ENCODE results near the gene MOB3A. TPM values are rescaled to one million over a fixed set of nuclear protein-coding genes. Genes with fewer than 3 reads are reported as not detected.
A peak's percentile ranks its signal among the peaks of the same experiment; 100 is the strongest.

The MOB3A gene
- total RNA-seq, 2 experiments from 2014 or later: 96.4 to 97.3 TPM

- Histone ChIP-seq H3K9me3 (ENCODE audit: control insufficient read depth in 1 of 2, insufficient read depth in 1 of 2, low read length in 2 of 2) (no peaks in the 10 kb centered on the region), H3K27me3 (ENCODE audit: control insufficient read depth in 1 of 2, insufficient read depth in 2 of 2, low read length in 2 of 2) (no peaks in the 10 kb centered on the region), H3K4me1 (ENCODE audit: insufficient read depth, low read length) (peaks cover 88% of the 10 kb centered on the region), H3K27ac (ENCODE audit: low read depth in 1 of 2, low read length in 2 of 2) (peak overlapping the region in 1 of 2 donors; percentile 83), H3K4me3 (ENCODE audit: low read length) (no peak overlapping the region), H3K36me3 (ENCODE audit: insufficient read depth, low read length) (peaks cover 71% of the 10 kb centered on the region)
- intact Hi-C loops (cut with DNase I, micrococcal nuclease): no loop called here
- DNase-seq (peak in 1 of 14 experiments; percentile 31), ATAC-seq (ENCODE audit: poor library complexity) (no peak)
- Mint-ChIP-seq H3K4me1 (ENCODE audit: low read depth) (peaks cover 34% of the 10 kb centered on the region), H3K27ac (peak overlapping the region; percentile 73), H3K4me3 (no peak overlapping the region), H3K27me3 (no peaks in the 10 kb centered on the region), H3K36me3 (ENCODE audit: low read depth) (peaks cover 57% of the 10 kb centered on the region), H3K9me3 (no peaks in the 10 kb centered on the region)
- ChIA-PET CTCF (no interaction called here), POLR2A (interaction anchor here (0.5 to 0.7 kb wide), 3 partner anchors 13 to 50 kb away, joined by 3 to 4 read pairs (median 4); partner anchors contain the start of gene MOB3A)
- TF ChIP-seq CTCF (IDR thresholded peaks at IDR 0.05): no peak
Observed at GRCh38 chr19:2046046-2046907, 49.8 kb downstream of the MOB3A start.

- Histone ChIP-seq H3K36me3 (ENCODE audit: insufficient read depth, low read length) (peaks cover 78% of the 10 kb centered on the region), H3K9me3 (ENCODE audit: control insufficient read depth in 1 of 2, insufficient read depth in 1 of 2, low read length in 2 of 2) (no peaks in the 10 kb centered on the region), H3K4me3 (ENCODE audit: low read length) (no peak overlapping the region), H3K27me3 (ENCODE audit: control insufficient read depth in 1 of 2, insufficient read depth in 2 of 2, low read length in 2 of 2) (no peaks in the 10 kb centered on the region), H3K4me1 (ENCODE audit: insufficient read depth, low read length) (peaks cover 95% of the 10 kb centered on the region), H3K27ac (ENCODE audit: low read depth in 1 of 2, low read length in 2 of 2) (peak overlapping the region in 1 of 2 donors; percentile 83)
- DNase-seq (peak in 1 of 14 experiments; percentile 23), ATAC-seq (ENCODE audit: poor library complexity) (no peak)
- H3K4me3 Mint-ChIP-seq: no peak overlapping the region
- no peak for TF ChIP-seq CTCF (IDR thresholded peaks at IDR 0.05)
- peaks cover 34% of the 10 kb centered on the region for H3K4me1 Mint-ChIP-seq (ENCODE audit: low read depth)
- H3K36me3 Mint-ChIP-seq (ENCODE audit: low read depth): peaks cover 57% of the 10 kb centered on the region
- intact Hi-C loops (cut with DNase I, micrococcal nuclease): no loop called here
- H3K27me3 Mint-ChIP-seq: no peaks in the 10 kb centered on the region
- CTCF ChIA-PET: no interaction called here
- no peaks in the 10 kb centered on the region for H3K9me3 Mint-ChIP-seq
- H3K27ac Mint-ChIP-seq: peak overlapping the region; percentile 97
- POLR2A ChIA-PET: no interaction called here
Observed at GRCh38 chr19:2045501-2046045, 50.6 kb downstream of the MOB3A start.

GRCh38 chr19:2044709-2045500, 51.2 kb downstream of the MOB3A start:
- peaks cover 84% of the 10 kb centered on the region for H3K36me3 ChIP-seq (ENCODE audit: insufficient read depth, low read length)
- Mint-ChIP-seq H3K27ac (peak overlapping the region; percentile 97), H3K4me1 (ENCODE audit: low read depth) (peaks cover 31% of the 10 kb centered on the region), H3K27me3 (no peaks in the 10 kb centered on the region), H3K36me3 (ENCODE audit: low read depth) (peaks cover 54% of the 10 kb centered on the region), H3K4me3 (peak overlapping the region; percentile 66), H3K9me3 (no peaks in the 10 kb centered on the region)
- H3K4me3 ChIP-seq (ENCODE audit: low read length): no peak overlapping the region
- intact Hi-C loops (cut with DNase I, micrococcal nuclease): no loop called here
- peak overlapping the region; percentile 47 to 53 for H3K27ac ChIP-seq (ENCODE audit: low read depth in 1 of 2, low read length in 2 of 2)
- ChIA-PET POLR2A (interaction anchor here (1.9 kb wide), 1 partner anchor 13 kb away, joined by 5 read pairs; no protein-coding TSS in a partner anchor), CTCF (interaction anchor here (1.1 kb wide), 1 partner anchor 25 kb away, joined by 7 read pairs; no protein-coding TSS in a partner anchor)
- peak in 1 of 14 experiments; percentile 33 for DNase-seq
- TF ChIP-seq CTCF (IDR thresholded peaks at IDR 0.05): no peak
- H3K4me1 ChIP-seq (ENCODE audit: insufficient read depth, low read length): peaks cover 98% of the 10 kb centered on the region
- no peak for ATAC-seq (ENCODE audit: poor library complexity)
- no peaks in the 10 kb centered on the region for H3K9me3 ChIP-seq (ENCODE audit: control insufficient read depth in 1 of 2, insufficient read depth in 1 of 2, low read length in 2 of 2)
- H3K27me3 ChIP-seq (ENCODE audit: control insufficient read depth in 1 of 2, insufficient read depth in 2 of 2, low read length in 2 of 2): no peaks in the 10 kb centered on the region
